Stimulated activated CD4-positive, alpha-beta T cell treated with anti-CD3 and anti-CD28 coated beads, TNF-alpha, amount 100 ng/mL, for 4 hours (primary cell): ENCODE data around the gene TSPAN18.
A peak's percentile ranks its signal among the peaks of the same experiment; 100 is the strongest.

ENCODE experiments used
- DNase-seq, 3 experiments: peaks; one replicate each; pipeline ENCODE4 v3.0.0-alpha.2; 2020; ENCODE audit warnings: low read depth in 3 of 3

TSPAN18 gene, protein sequence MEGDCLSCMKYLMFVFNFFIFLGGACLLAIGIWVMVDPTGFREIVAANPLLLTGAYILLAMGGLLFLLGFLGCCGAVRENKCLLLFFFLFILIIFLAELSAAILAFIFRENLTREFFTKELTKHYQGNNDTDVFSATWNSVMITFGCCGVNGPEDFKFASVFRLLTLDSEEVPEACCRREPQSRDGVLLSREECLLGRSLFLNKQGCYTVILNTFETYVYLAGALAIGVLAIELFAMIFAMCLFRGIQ

DNA sequence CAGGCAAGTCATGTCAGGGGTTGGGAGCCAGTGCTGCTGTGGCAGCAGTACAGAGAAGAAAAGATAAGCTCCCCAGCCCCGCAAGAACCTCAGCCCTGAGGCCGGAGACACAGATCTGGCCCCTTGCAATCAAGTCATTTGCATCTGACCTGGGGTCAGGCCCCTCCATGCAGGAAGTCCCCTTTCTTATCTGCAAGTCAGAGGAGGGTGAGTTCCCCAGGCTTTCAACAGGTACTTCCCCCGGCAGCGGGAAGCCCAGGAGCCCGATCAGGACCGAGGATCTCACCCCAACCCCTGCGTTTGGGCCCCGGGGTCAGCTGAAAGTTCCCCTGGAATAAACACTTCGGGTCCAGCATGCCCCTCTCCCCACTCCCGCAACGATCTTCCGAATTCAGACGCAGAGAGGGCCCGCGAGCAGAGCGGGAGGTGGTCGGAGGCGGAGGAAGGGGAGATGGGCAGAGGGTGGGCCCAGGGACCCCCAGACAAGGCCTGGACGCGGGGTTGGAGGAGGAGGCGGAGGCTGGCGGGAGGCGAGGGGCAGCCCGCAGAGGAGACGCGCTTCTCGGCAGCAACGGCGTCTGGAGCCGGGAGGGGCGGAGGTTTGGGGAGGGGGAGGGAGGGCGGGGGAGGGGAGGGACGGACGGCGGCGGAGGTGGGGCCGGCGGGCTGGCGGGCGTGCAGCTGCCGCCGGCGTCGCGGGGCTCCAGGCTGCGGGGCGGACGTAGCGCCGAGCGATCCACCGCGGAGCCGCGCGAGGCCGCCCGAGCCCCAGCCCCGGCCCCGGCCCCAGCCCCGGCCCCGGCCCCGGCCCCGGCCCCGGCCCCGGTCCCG, at the start of gene TSPAN18:
TSS of gene TSPAN18 (plus strand) at position 680 of the 831 bp plus-strand sequence. CDS start 179,455 bp downstream, outside the sequence.
- peak; percentile 9 to 21 (median 12) for DNase-seq

GRCh38 chr11:44680982-44681597, 45.7 kb upstream of the TSPAN18 start:
- peak in 2 of 3 experiments; percentile 9 to 15 for DNase-seq

GRCh38 chr11:44681698-44682097, 45.1 kb upstream of the TSPAN18 start:
- DNase-seq, result no peak

- DNase-seq, result no peak
Measured at GRCh38 chr11:44684859-44685281, 41.9 kb upstream of the TSPAN18 start.

DNA sequence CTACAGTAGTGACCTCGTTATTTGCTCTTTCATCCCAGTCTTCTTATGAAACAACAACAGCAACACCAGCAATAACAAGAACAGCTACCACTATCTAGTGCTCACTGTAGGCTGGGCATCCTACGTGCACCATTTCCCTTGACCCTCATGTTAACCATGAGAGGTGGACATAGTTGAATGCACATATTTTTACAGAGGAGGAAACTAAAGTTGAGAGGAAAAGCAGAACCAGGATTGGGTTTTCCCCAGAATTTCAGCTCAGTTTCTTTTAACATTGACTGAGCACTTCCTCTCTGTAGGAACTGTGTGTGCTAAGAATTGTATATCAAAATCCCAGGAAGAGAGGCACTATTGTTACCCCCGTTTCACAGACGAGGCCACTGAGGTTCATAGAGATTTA, 39.4 kb upstream of the TSPAN18 start:
- DNase-seq, result no peak

- no peak for DNase-seq
Measured at GRCh38 chr11:44689265-44689664, 37.5 kb upstream of the TSPAN18 start.

- DNase-seq, result no peak
Measured at GRCh38 chr11:44690651-44691050, 36.1 kb upstream of the TSPAN18 start.

GRCh38 chr11:44692460-44692859, 34.3 kb upstream of the TSPAN18 start:
- no peak for DNase-seq

DNA sequence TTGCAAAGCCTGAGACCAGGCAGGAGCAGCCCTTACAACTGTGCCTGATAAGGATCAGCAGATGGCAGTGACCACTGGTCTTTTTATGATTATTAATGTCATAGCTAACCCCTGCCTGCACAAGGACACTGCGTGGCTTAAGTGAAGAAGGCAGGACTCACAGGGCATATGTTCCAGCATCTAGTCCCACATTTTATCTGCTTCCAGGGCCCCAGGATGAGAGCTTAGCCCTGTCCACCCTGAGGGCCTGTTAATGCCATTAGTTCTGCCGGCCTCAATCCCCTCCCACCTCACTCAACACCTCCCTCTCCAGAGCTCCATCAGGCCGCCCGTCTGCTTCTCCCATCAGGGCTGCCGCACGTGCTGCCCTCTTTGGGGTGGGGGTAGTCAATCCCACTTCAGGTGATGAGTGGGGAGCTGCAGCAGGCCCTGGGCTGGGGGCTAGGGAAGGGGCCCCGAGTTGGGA, 33.1 kb upstream of the TSPAN18 start:
- no peak for DNase-seq

DNA sequence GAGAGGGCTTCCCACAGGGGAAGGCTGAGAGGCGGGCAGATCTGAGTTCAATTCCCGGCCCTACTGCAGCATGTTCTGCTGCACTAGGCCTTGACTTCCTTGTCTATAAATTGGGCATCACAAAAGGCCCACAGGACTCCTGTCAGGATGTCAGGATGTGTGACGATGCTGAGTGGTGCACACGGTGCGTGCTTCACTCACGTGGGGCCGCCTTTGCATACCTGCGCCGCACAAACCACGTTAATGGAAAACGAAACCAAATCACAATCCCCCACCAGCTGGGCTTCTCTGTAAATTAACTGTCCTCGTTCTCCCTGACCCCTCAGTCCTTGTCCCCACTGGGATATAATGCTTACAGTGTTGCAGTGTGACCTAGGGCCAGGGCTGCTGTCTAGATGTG, 32.3 kb upstream of the TSPAN18 start:
- DNase-seq, result no peak

DNA sequence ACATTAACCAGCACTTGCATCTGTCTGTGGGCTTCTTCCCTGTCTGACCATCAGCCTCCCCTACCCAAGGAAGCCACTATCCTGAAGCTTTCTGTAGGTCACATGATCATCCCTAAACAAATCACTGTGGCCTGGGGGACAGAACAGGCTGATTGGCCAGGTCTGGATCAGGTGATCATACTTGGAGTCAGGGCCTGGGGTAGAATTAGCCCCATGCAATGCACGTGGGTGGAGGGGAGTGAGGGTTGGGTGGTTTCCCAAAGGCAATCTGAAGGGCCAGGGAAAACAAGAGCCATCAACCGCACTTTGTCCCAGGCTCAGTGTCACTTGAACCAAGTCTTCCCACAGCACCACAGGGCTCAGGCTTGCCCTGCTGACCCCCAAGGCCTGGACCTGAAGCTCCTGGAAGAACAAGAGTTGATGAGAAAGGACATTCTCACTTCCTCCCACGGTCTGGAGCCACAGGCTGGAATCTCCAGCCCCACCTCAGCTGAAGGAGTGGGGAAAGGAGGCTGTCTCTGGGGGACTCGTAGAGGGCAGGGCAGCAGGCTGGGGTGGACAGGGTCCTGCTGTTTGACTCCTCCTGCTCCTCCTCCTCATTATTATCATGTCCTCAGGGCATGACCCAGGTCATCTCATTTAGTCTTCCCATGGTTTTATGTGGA, 31.5 kb upstream of the TSPAN18 start:
- no peak for DNase-seq

DNA sequence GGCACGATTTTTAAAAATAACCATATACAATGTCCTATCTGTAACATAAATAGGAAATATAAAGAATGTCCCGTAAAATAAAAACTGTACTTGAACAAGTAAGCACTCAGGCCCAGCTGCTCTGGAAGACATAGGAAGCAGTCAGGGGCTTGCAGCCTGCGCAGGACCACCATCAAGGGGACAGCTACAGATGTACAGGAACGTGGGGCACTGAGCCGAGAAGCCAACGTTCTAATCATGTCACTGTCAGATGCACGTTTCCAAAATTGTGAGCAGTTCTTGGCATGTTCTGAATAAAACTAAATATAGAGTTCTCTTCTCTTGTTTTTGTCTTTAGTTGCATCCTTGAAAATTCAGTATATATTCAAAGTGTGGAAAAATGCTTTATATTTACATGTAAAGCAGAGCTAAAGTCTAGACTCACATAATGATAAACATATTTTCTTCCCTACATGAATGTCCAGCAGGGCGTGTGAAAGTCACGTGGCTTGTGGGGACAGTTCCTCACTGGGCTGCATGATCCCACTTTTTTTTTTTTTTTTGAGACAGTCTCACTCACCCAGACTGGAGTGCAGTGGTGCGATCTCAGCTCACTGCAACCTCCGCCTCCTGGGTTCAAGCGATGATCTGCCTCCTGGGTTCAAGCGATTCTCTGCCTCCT, 28.4 kb upstream of the TSPAN18 start:
- DNase-seq, result no peak

GRCh38 chr11:44699497-44700408, 27.0 kb upstream of the TSPAN18 start:
- DNase-seq, result no peak

DNA sequence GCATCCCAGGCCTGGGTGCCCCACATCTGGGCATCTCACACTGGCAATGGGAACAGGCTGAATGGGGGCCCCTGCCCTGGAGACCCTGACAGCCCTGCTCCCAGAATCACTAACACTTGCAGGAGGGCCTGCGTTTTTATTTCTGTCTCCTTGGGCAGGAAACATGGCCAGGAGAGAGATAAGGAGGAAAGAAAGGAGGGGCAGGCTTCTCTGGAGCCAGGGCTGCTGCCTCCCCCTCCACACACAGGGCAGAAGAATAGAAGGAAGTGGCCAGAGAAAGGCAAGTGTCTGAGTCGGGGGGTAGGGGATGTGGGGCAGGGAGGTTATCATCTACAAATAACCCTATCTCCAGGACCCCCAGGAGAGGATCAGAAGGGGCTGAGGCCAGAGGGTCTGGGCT, 25.5 kb upstream of the TSPAN18 start:
- DNase-seq, result no peak

DNA sequence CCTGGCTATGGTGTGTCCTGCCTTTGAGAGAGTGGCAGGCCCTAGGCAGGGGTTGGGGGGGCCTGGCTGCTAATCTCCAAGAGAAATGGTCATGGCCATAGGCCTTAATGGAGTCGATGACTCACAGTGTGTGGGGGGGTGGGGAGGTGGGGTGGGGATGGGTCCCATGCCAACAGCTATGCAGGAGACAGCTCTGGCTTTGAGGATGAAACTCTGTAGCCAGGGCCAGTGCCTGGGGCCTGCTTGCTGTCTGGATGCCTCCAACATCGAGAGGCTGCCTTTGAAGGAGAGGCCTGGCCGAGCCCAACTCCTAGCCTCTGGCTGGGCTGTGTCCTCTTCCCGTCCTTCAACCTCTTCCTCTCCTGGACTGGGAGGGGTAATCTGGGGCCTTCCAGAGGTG, 23.9 kb upstream of the TSPAN18 start:
- DNase-seq, result no peak

- no peak for DNase-seq
Measured at GRCh38 chr11:44707094-44707493, 19.7 kb upstream of the TSPAN18 start.

DNA sequence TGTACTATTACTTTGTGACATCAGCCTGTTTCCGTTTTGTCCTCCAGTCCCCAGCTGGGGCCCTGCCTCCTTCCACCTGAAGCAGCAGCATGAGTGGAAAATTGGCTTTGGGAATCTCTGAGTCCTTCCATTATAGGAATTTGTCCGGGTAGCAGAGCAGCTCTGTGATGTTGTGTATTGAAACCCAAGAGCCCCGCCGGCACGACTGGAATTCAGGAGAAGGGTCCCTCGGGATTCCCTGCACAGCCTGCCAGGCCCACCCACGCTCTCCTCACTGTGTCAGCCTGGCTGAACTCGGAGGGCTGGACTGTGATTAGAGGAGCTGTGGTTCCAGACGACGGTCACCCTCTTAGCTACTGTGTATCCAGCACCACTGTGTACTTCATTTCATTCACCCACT, 18.8 kb upstream of the TSPAN18 start:
- no peak for DNase-seq

DNA sequence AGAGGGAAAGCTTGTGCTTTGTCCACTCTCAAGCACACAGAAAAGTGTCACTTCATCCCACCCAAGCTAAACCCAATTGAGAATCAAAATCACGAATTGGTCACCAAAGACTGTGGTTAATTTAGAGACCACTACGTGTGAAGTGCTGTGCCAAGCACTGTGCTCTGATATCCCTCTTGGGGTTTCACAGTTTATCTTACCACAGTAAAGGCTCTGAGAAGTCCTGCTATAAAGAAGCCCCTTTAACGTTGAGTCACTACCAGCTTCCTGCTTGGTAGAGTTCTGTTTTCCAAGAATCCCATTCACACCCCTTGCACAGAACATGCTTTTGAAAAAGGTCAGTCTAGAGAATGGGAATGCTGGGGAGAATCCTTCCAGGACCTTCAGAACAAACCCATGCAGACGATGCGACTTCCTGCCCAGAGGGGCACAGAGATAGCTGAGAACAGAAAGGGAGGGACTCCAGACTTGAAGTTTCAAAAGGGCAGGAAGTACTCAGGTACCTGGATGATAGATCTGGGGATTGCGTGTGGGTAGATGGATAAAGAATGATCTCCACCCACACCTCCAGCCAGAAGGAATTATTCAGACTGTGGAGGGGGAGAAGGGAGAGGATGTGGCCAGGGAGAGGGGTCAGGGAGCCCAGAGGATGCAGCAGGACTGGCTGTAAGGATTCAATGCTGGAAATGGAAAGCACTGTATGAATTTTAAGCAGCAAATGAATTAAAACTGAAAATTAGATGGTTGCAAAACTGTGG, 18.1 kb upstream of the TSPAN18 start:
- no peak for DNase-seq

DNA sequence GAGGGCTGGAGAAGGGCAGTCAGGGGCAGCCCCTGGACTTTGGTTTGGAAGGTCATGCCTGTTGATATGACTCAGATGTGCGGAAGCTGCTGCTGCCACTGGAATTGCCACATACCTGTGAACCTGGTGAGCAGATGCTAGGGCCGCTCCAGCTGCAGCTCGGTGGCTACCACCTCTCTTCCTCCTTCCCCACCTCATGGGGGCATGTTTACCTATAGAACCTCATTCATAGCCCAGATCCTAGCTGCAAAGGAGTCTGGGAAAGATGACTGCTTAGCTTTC, 17.5 kb upstream of the TSPAN18 start:
- DNase-seq, result no peak

GRCh38 chr11:44709966-44710365, 16.8 kb upstream of the TSPAN18 start:
- no peak for DNase-seq
